HepG2 (cell line): ENCODE data around the gene SYPL1. TPM values are rescaled to one million over a fixed set of nuclear protein-coding genes. Genes with fewer than 3 reads are reported as not detected.

ENCODE experiments used
- ATAC-seq: fragments of 200-7000 bp; cut with Tn5 transposase; 3 replicates; pipeline ENCODE4 v1.9.1; 2020; ENCODE audit warnings: mild to moderate bottlenecking, moderate library complexity
- BruUV-seq: library from RNA; stranded (reverse); fragments of 400-500 nt; replicated peaks from 2 replicates; lab custom pipeline; 2021; lab: Mats Ljungman, UMichigan
- CTCF ChIA-PET: fragments of 300-600 bp; formaldehyde crosslinking; extraction: SDS; loops from one replicate; lab custom pipeline; 2021; ENCODE audit warnings: low total read pairs, inconsistent platforms, low intra/inter-chr PET ratio; lab: Yijun Ruan, JAX
- POLR2A ChIA-PET: fragments of 350-600 bp; sonication (Branson Sonifier 250); formaldehyde crosslinking; loops from one replicate; lab custom pipeline; 2020; ENCODE audit warnings: antibody characterized with exemption, inconsistent platforms; lab: Yijun Ruan, JAX
- DNase-seq: peaks from one replicate; pipeline ENCODE4 v3.0.0-alpha.2; 2015; ENCODE audit warnings: low spot score
- FAIRE-seq: peaks from 3 replicates; lab custom pipeline; 2011; peaks lifted over from hg19 to GRCh38; lab: Jason Lieb, UNC
- H2AFZ ChIP-seq: one replicate; pipeline ENCODE4 v1.6.1; 2011; ENCODE audit warnings: low read length, inconsistent platforms
- H3K27ac ChIP-seq: fragments of 300-600 bp; 3 replicates; pipeline ENCODE4 v1.8.0; 2011; ENCODE audit warnings: mixed run types, mild to moderate bottlenecking, mixed read lengths, low read length, inconsistent platforms; ENCODE audit not compliant: insufficient read depth; ENCODE audit errors: extremely low read length
- H3K27me3 ChIP-seq, 2 experiments: fragments of 200-600 bp in 1 of 2; 2 replicates in 1 of 2; 3 replicates in 1 of 2; pipeline versions ENCODE4 v1.6.0 to v1.8.0; 2011; ENCODE audit warnings: low read length in 2 of 2, mild to moderate bottlenecking in 2 of 2, moderate library complexity in 2 of 2, inconsistent platforms in 1 of 2; ENCODE audit not compliant: insufficient read depth in 2 of 2, control insufficient read depth in 1 of 2
- H3K36me3 ChIP-seq, 2 experiments: fragments of 200-600 bp in 1 of 2; replicated peaks in 1 of 2; 2 replicates in 1 of 2; 3 replicates in 1 of 2; pipeline versions ENCODE4 v1.5.1 to v1.8.0; 2011; ENCODE audit warnings: low read length in 2 of 2, inconsistent platforms in 1 of 2; ENCODE audit not compliant: insufficient read depth in 2 of 2, control insufficient read depth in 1 of 2
- H3K4me1 ChIP-seq: 2 replicates; pipeline ENCODE4 v1.5.1; 2012; ENCODE audit warnings: low read length, inconsistent platforms; ENCODE audit not compliant: insufficient read depth
- H3K4me2 ChIP-seq: 2 replicates; pipeline ENCODE4 v1.6.0; 2011; ENCODE audit warnings: low read depth, low read length, inconsistent platforms
- H3K4me3 ChIP-seq, 3 experiments: fragments of 200-600 bp in 1 of 3; sonication (generic), shearing (Covaris generic) in 1 of 3; replicated peaks in 1 of 3; 2 replicates each; pipeline ENCODE4 v1.5.1; 2011 to 2016; ENCODE audit warnings: low read length in 3 of 3, inconsistent platforms in 2 of 3, low read depth in 2 of 3, mild to moderate bottlenecking in 2 of 3, control low read depth in 1 of 3, mixed read lengths in 1 of 3; ENCODE audit not compliant: insufficient read depth in 1 of 3
- H3K79me2 ChIP-seq: one replicate; pipeline ENCODE4 v1.6.1; 2011; ENCODE audit warnings: low read length, inconsistent platforms; ENCODE audit not compliant: insufficient read depth
- H3K9ac ChIP-seq: 2 replicates; pipeline ENCODE4 v1.6.0; 2011; ENCODE audit warnings: mild to moderate bottlenecking, low read depth, low read length, inconsistent platforms; ENCODE audit not compliant: insufficient read depth
- H3K9me3 ChIP-seq: 2 replicates; pipeline ENCODE4 v1.5.1; 2012; ENCODE audit warnings: mild to moderate bottlenecking, low read length
- H4K20me1 ChIP-seq: 2 replicates; pipeline ENCODE4 v1.6.0; 2011; ENCODE audit warnings: inconsistent platforms, mild to moderate bottlenecking, low read length, moderate library complexity; ENCODE audit not compliant: insufficient read depth
- FOXM1 ChIP-seq: sonication (generic); formaldehyde crosslinking; IDR thresholded peaks from 2 replicates; pipeline ENCODE4 v1.5.0; 2020; ENCODE audit warnings: missing genetic modification reagents
- HDAC6 ChIP-seq: fragments of 200-600 bp; sonication (generic); IDR thresholded peaks from 2 replicates; pipeline ENCODE4 v1.7.0; 2017; ENCODE audit warnings: mild to moderate bottlenecking, antibody characterized with exemption, low read length, low read depth
- MEIS2 ChIP-seq: sonication (generic); formaldehyde crosslinking; IDR thresholded peaks from 2 replicates; pipeline ENCODE4 v1.9.0; 2021; ENCODE audit warnings: mild to moderate bottlenecking, missing genetic modification reagents
- MIER3 ChIP-seq: IDR thresholded peaks from 2 replicates; pipeline ENCODE4 v1.6.1; 2016; ENCODE audit warnings: missing compliant biosample characterization, borderline replicate concordance
- NFRKB ChIP-seq: fragments of 450-650 bp; IDR thresholded peaks from 2 replicates; pipeline ENCODE4 v1.6.1; 2017
- ZNF674 ChIP-seq: sonication (generic); formaldehyde crosslinking; IDR thresholded peaks from 2 replicates; pipeline ENCODE4 v1.5.0; 2020; ENCODE audit warnings: low read depth, mild to moderate bottlenecking, missing genetic modification reagents
- ZNF782 ChIP-seq: sonication (generic); formaldehyde crosslinking; IDR thresholded peaks from 2 replicates; pipeline ENCODE4 v1.4.0; 2020; ENCODE audit warnings: missing genetic modification reagents, mild to moderate bottlenecking, borderline replicate concordance
- WGBS: methylation state at CpG from one replicate; pipeline ENCODE4 v1.1.6; 2017; ENCODE audit warnings: low lambda C conversion rate; 5-methylcytosine and 5-hydroxymethylcytosine counted together
- in situ Hi-C: cut with HindIII; loops from 2 replicates; pipeline ENCODE4 v1.10.0; 2017; ENCODE audit warnings: low pct_unique_long_range_greater_than_20kb; ENCODE audit not compliant: extremely low pct_ligation_motif_present
- intact Hi-C: fragments of 100-400 bp; cut with micrococcal nuclease; formaldehyde crosslinking; loops from one replicate; pipeline ENCODE4 v1.10.0; 2022; ENCODE audit not compliant: unreplicated experiment
- polyA plus RNA-seq, 8 experiments: library from polyadenylated mRNA; depleted of rRNA in 3 of 8; stranded (reverse) in 7 of 8; unstranded in 1 of 8; fragments of >200 nt; fragmentation: Illumina TruSeq in 4 of 8; extraction: Trizol in 4 of 8; gene quantifications; 2 replicates each; pipeline versions ENCODE4 v1.2.1 to v1.2.3, GENCODE V29; 2011 to 2016; ENCODE audit warnings: low read depth in 4 of 8, missing spikeins in 1 of 8, mixed read lengths in 1 of 8; ENCODE audit not compliant: insufficient read depth in 1 of 8
- total RNA-seq, 5 experiments: library from RNA; depleted of rRNA; stranded (reverse); fragments of >200 nt; fragmentation: Illumina TruSeq; extraction: Trizol; gene quantifications; 2 replicates each; pipeline ENCODE4 v1.2.3, GENCODE V29; 2016; ENCODE audit warnings: low read depth in 1 of 5
- TF ChIP-seq, protein P1 (sequence below): sonication (generic); formaldehyde crosslinking; IDR thresholded peaks from 2 replicates; pipeline ENCODE4 v1.4.0; 2020; ENCODE audit warnings: mild to moderate bottlenecking, missing genetic modification reagents

Gene SYPL1
- total and polyA plus RNA-seq, 2 of the 13 experiments (the other 11 are each of a cell fraction or from before 2014, with no cell fraction given), result 27.5 to 40.2 TPM

DNA sequence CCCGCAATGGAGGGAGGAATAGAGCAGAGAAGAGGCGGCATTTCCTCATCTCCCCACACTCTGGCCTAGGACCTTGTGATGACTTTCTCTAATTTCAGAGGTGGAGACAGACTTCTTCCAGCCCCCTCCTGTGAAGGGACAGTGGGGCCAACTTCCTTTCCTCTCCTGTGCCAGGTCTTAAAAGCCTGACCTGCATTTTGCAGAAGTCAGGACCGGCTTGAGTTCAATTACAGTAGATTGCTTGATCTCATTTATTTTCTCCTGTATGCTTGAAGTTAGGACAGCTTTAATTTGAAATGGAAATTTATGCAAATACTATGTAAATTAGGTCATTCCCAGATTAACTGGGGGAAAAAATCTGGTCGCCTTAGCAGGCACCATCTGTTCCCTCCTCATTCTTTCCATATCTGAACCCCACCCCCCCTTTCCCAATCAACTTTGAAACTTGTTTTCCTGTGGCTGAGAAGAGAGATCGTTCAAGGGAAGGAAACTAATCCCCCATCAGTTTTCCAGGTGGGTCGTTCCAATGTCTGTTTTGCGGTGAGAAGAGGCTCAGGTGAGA, 57.1 kb downstream of the SYPL1 start:
- in situ Hi-C loops, result loop anchor here (5.0 kb wide), 1 partner anchor 97 kb away; no protein-coding TSS in a partner anchor
- no TSS peak for BruUV-seq
- intact Hi-C loops, result loop anchor here (10.0 kb wide), 1 partner anchor 410 kb away; no protein-coding TSS in a partner anchor

More for the DNA sequence above, 57.1 kb downstream of the SYPL1 start:
- FAIRE-seq (no peak), ATAC-seq (no peak), DNase-seq (no peak)
- Histone ChIP-seq H3K4me2 (no peak overlapping the region), H4K20me1 (no peaks in the 10 kb centered on the region), H3K4me3 (no peak overlapping the region), H3K79me2 (no peaks in the 10 kb centered on the region), H3K27me3 (peaks cover 0 to 17% of the 10 kb centered on the region in 2 experiments; a peak in 4 of 5 replicates), H3K27ac (no peak overlapping the region), H3K4me1 (peaks cover 43% of the 10 kb centered on the region), H3K9me3 (no peaks in the 10 kb centered on the region), H3K36me3 (no peaks in the 10 kb centered on the region), H3K9ac (no peak overlapping the region), H2AFZ (no peak overlapping the region)
- ChIA-PET POLR2A (no interaction called here), CTCF (no interaction called here)
- TF ChIP-seq HDAC6 (no peak), MEIS2 (CRISPR knock-in tag) (no peak), NFRKB (no peak), ZNF674 (CRISPR knock-in tag) (no peak), MIER3 (CRISPR knock-in tag) (no peak), FOXM1 (CRISPR knock-in tag) (no peak), ZNF782 (CRISPR knock-in tag) (no peak)
- TF ChIP-seq, protein P1, sequence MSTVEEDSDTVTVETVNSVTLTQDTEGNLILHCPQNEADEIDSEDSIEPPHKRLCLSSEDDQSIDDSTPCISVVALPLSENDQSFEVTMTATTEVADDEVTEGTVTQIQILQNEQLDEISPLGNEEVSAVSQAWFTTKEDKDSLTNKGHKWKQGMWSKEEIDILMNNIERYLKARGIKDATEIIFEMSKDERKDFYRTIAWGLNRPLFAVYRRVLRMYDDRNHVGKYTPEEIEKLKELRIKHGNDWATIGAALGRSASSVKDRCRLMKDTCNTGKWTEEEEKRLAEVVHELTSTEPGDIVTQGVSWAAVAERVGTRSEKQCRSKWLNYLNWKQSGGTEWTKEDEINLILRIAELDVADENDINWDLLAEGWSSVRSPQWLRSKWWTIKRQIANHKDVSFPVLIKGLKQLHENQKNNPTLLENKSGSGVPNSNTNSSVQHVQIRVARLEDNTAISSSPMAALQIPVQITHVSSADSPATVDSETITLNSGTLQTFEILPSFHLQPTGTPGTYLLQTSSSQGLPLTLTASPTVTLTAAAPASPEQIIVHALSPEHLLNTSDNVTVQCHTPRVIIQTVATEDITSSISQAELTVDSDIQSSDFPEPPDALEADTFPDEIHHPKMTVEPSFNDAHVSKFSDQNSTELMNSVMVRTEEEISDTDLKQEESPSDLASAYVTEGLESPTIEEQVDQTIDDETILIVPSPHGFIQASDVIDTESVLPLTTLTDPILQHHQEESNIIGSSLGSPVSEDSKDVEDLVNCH, result no peak
- WGBS, result 49% methylated on average over 7 of the region's 7 CpGs
